Esophagus squamous epithelium (tissue), 5 donors: Measurements from ENCODE around the gene MAD1L1. TPM values are rescaled to one million over a fixed set of nuclear protein-coding genes. Genes with fewer than 3 reads are reported as not detected.

Source experiments
- DNase-seq: peaks from one replicate; lab custom pipeline; 2025; lab: John Stamatoyannopoulos, UW
- H3K27ac ChIP-seq, 4 donors: fragments of 200-600 bp; sonication (generic); one replicate each; pipeline ENCODE4 v1.5.1; 2016 to 2019; ENCODE audit warnings: mild to moderate bottlenecking in 1 of 4
- H3K27me3 ChIP-seq, 4 donors: fragments of 200-600 bp; sonication (generic); 1 replicate in 3 of 4; 2 replicates in 1 of 4; pipeline versions ENCODE4 v1.5.1 to v1.6.0; 2017 to 2021; ENCODE audit warnings: antibody characterized with exemption in 1 of 4
- H3K36me3 ChIP-seq, 3 donors: fragments of 200-600 bp; sonication (generic); one replicate each; pipeline ENCODE4 v1.5.1; 2016 to 2019
- H3K4me1 ChIP-seq, 3 donors: fragments of 200-600 bp; sonication (generic); one replicate each; pipeline ENCODE4 v1.5.1; 2017 to 2019
- H3K4me3 ChIP-seq, 4 donors: fragments of 200-600 bp; sonication (generic); 1 replicate in 3 of 4; 2 replicates in 1 of 4; pipeline ENCODE4 v1.5.1; 2016 to 2019; ENCODE audit warnings: mild to moderate bottlenecking in 2 of 4, moderate library complexity in 1 of 4
- H3K9me3 ChIP-seq, 3 donors: fragments of 200-600 bp; sonication (generic); one replicate each; pipeline ENCODE4 v1.5.1; 2016 to 2019
- CTCF ChIP-seq, 6 experiments: fragments of 450-650 bp in 4 of 6; fragments of 200-600 bp in 2 of 6; sonication (generic) in 2 of 6; IDR thresholded peaks; one replicate each; pipeline ENCODE4 v1.5.1; 2016 to 2019; ENCODE audit warnings: antibody characterized with exemption in 6 of 6, mild to moderate bottlenecking in 4 of 6, moderate library complexity in 4 of 6
- POLR2A ChIP-seq, 4 donors: fragments of 450-650 bp; IDR thresholded peaks; one replicate each; pipeline ENCODE4 v1.6.1; 2017; ENCODE audit warnings: antibody characterized with exemption in 4 of 4, mild to moderate bottlenecking in 4 of 4, moderate library complexity in 3 of 4
- WGBS, 2 donors: methylation state at CpG; one replicate each; pipeline ENCODE4 v1.1.5; 2018; 5-methylcytosine and 5-hydroxymethylcytosine counted together
- intact Hi-C: fragments of 100-400 bp; cut with DNase I; formaldehyde crosslinking; loops from one replicate; pipeline ENCODE4 v1.15.0; 2022
- total RNA-seq, 4 donors: library from RNA; depleted of rRNA; stranded (reverse); fragments of >200 nt; gene quantifications; one replicate each; pipeline ENCODE4 v1.1.0, GENCODE V29; 2016
- donor health status: DM: yes; HTN: yes; CAD: no.

Gene MAD1L1
- total RNA-seq, 4 donors from 2014 or later, result 16.6 to 40.4 (median 30.2) TPM

GRCh38 chr7:1893036-1893435, 339.7 kb downstream of the MAD1L1 start:
- TF ChIP-seq CTCF (IDR thresholded peaks at IDR 0.05), result no peak
- no peak for TF ChIP-seq POLR2A (IDR thresholded peaks at IDR 0.05)
- no peak overlapping the region for H3K4me3 ChIP-seq
- H3K36me3 ChIP-seq, result peaks cover 0 to 30% (median 0%) of the 10 kb centered on the region in 3 donors
- H3K9me3 ChIP-seq, result no peaks in the 10 kb centered on the region
- no peak overlapping the region for H3K27ac ChIP-seq
- H3K4me1 ChIP-seq, result peaks cover 0 to 9% (median 0%) of the 10 kb centered on the region in 3 donors
- intact Hi-C loops, result no loop called here
- H3K27me3 ChIP-seq, result no peaks in the 10 kb centered on the region
- 86 to 94% methylated on average over 6 to 9 of the region's 11 CpGs for WGBS, 2 donors
- no peak for DNase-seq

- DNase-seq, result no peak
- Histone ChIP-seq H3K4me1 (peaks cover 0 to 9% (median 0%) of the 10 kb centered on the region in 3 donors), H3K9me3 (no peaks in the 10 kb centered on the region), H3K27ac (no peak overlapping the region), H3K27me3 (no peaks in the 10 kb centered on the region), H3K4me3 (no peak overlapping the region), H3K36me3 (peaks cover 0 to 30% (median 0%) of the 10 kb centered on the region in 3 donors)
- intact Hi-C loops, result no loop called here
- TF ChIP-seq CTCF (IDR thresholded peaks at IDR 0.05), result no peak
- TF ChIP-seq POLR2A (IDR thresholded peaks at IDR 0.05), result no peak
- 84 to 87% methylated on average over 30 to 34 of the region's 39 CpGs for WGBS, 2 donors
Observed at GRCh38 chr7:1892011-1892965, 340.5 kb downstream of the MAD1L1 start.

GRCh38 chr7:1890289-1891235, 342.2 kb downstream of the MAD1L1 start:
- Histone ChIP-seq H3K36me3 (peaks cover 0 to 23% (median 0%) of the 10 kb centered on the region in 3 donors), H3K27me3 (no peaks in the 10 kb centered on the region), H3K4me1 (peaks cover 11 to 26% (median 13%) of the 10 kb centered on the region in 3 donors), H3K4me3 (no peak overlapping the region), H3K9me3 (no peaks in the 10 kb centered on the region), H3K27ac (no peak overlapping the region)
- intact Hi-C loops, result no loop called here
- 90 to 93% methylated on average over 7 to 20 of the region's 26 CpGs for WGBS, 2 donors
- DNase-seq, result no peak
- no peak for TF ChIP-seq POLR2A (IDR thresholded peaks at IDR 0.05)
- TF ChIP-seq CTCF (IDR thresholded peaks at IDR 0.05), result no peak

- TF ChIP-seq POLR2A (IDR thresholded peaks at IDR 0.05) (no peak), CTCF (IDR thresholded peaks at IDR 0.05) (no peak)
- no peak for DNase-seq
- WGBS, 2 donors, result 82 to 100% methylated on average over 2 to 8 of the region's 12 CpGs
Observed at GRCh38 chr7:1889556-1890181, 343.1 kb downstream of the MAD1L1 start.

More at GRCh38 chr7:1889556-1890181, 343.1 kb downstream of the MAD1L1 start:
- no peaks in the 10 kb centered on the region for H3K27me3 ChIP-seq
- H3K36me3 ChIP-seq, result peaks cover 0 to 23% (median 0%) of the 10 kb centered on the region in 3 donors
- H3K4me1 ChIP-seq, result peaks cover 14 to 34% (median 14%) of the 10 kb centered on the region in 3 donors
- H3K27ac ChIP-seq, result no peak overlapping the region
- intact Hi-C loops, result no loop called here
- no peaks in the 10 kb centered on the region for H3K9me3 ChIP-seq
- no peak overlapping the region for H3K4me3 ChIP-seq
